Measurements from ENCODE around the gene ZBTB7C. TPM values are rescaled to one million over a fixed set of nuclear protein-coding genes. Genes with fewer than 3 reads are reported as not detected.

ZBTB7C gene
- total RNA-seq, 1 donor from 2014 or later = 1.0 TPM

DNA sequence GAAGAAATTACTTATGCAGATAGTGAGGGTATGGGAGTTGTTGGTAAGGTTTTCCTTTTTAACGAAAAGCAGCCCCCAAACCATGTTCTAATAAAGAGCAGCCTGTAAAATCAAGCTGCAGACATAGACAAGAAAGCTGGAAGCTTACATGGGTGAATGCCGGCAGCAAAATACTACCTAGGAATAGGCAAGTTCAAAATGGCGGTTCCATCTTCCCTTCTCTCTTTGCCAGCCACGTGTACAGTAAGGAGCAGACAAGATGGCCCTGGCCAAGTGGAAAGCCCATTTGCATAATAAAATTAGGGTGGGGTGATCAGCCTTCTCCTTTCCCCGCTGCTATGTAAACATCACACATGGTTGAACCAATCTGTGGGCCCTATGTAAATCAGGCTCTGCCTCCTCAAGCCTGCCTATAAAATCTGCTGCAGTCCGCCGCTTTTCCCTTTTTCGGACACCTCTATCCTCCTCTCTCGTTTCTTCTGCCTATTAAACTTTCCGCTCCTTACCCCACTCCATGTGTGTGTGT lies 155.0 kb downstream of the ZBTB7C start:
- H3K4me1 Mint-ChIP-seq (ENCODE audit: low read depth) = no peaks in the 10 kb centered on the region
- no peak overlapping the region for H3K4me3 Mint-ChIP-seq
- no peak for DNase-seq (ENCODE audit: low spot score)
- H3K9me3 Mint-ChIP-seq = no peaks in the 10 kb centered on the region
- peaks cover 25% of the 10 kb centered on the region for H3K27me3 Mint-ChIP-seq (ENCODE audit: insufficient read depth)
- H3K36me3 Mint-ChIP-seq (ENCODE audit: low read depth) = no peaks in the 10 kb centered on the region
- intact Hi-C loops (cut with micrococcal nuclease) = no loop called here
- H3K27ac Mint-ChIP-seq = no peak overlapping the region

DNA sequence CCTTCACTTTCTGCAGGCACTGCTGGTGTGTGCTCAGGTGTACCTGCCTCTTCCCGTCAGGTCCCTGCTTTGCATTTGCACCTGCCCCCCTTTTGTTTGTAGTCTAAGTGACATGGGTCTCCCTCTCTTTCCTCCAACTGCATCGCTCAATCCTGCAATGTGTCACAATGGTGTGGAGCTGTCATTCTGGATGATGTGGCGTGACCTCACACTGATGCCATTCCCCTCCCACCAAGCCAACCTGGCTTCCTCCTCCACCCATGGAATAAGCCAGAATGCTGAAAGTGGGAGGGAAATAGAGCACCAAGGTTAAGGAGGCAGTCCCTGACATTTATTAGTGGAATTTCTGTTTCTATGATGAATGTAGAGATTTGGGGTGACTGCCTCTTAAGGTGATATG lies 156.7 kb downstream of the ZBTB7C start:
- Mint-ChIP-seq H3K36me3 (ENCODE audit: low read depth) (no peaks in the 10 kb centered on the region), H3K27me3 (ENCODE audit: insufficient read depth) (peaks cover 23% of the 10 kb centered on the region), H3K27ac (no peak overlapping the region), H3K4me3 (no peak overlapping the region), H3K4me1 (ENCODE audit: low read depth) (no peaks in the 10 kb centered on the region), H3K9me3 (no peaks in the 10 kb centered on the region)
- DNase-seq (ENCODE audit: low spot score) = no peak
- intact Hi-C loops (cut with micrococcal nuclease) = no loop called here

DNA sequence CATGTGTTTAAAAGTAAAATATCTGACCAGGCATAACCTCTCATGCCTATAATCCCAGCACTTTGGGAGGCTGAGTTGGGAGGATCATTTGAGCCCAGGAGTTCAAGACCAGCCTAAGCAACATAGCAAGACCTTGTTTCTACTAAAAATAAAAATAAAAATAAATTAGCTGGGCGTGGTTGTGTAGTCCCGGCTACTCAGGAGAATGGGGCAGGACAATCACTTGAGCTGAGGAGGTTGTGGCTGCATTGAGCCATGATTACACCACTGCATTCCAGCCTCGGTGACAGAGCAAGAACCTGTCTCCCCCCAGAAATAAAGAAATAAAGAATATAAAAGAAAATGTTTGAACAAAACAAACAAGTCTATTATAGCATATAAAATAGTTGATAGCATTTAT lies 158.3 kb downstream of the ZBTB7C start:
- H3K27me3 Mint-ChIP-seq (ENCODE audit: insufficient read depth) = peaks cover 25% of the 10 kb centered on the region
- DNase-seq (ENCODE audit: low spot score) = no peak
- H3K27ac Mint-ChIP-seq = no peak overlapping the region
- H3K4me3 Mint-ChIP-seq = no peak overlapping the region
- no peaks in the 10 kb centered on the region for H3K9me3 Mint-ChIP-seq
- intact Hi-C loops (cut with micrococcal nuclease) = no loop called here
- no peaks in the 10 kb centered on the region for H3K36me3 Mint-ChIP-seq (ENCODE audit: low read depth)
- H3K4me1 Mint-ChIP-seq (ENCODE audit: low read depth) = no peaks in the 10 kb centered on the region

DNA sequence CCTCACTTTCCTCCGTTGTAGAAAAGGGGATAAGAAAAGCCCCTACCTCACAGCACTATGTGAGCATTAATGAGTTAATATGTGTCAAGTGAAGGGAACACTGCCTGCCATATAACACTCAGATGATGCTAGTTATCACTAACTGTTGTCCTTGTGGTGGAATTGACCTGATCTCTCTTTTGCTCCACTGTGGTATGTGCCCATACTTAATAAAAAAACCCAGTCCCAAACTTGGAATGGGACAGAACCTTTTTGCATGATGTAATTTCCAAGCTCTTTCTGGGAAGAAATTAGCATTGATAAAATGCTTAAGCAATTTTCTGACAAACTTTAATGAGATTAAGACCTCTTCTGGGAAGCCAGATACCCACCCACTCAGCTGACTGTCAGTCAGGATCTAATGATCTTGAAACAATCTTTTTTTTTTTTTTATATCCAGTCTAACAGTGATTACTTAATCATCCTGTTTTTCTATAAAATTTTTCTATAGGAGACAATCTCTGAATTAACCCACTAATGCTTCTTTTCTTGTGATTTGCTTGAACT lies 158.7 kb downstream of the ZBTB7C start:
- no peak overlapping the region for H3K27ac Mint-ChIP-seq
- no peaks in the 10 kb centered on the region for H3K4me1 Mint-ChIP-seq (ENCODE audit: low read depth)
- H3K27me3 Mint-ChIP-seq (ENCODE audit: insufficient read depth) = peaks cover 22% of the 10 kb centered on the region
- H3K9me3 Mint-ChIP-seq = no peaks in the 10 kb centered on the region
- DNase-seq (ENCODE audit: low spot score) = no peak
- no peak overlapping the region for H3K4me3 Mint-ChIP-seq
- H3K36me3 Mint-ChIP-seq (ENCODE audit: low read depth) = no peaks in the 10 kb centered on the region
- intact Hi-C loops (cut with micrococcal nuclease) = no loop called here

DNA sequence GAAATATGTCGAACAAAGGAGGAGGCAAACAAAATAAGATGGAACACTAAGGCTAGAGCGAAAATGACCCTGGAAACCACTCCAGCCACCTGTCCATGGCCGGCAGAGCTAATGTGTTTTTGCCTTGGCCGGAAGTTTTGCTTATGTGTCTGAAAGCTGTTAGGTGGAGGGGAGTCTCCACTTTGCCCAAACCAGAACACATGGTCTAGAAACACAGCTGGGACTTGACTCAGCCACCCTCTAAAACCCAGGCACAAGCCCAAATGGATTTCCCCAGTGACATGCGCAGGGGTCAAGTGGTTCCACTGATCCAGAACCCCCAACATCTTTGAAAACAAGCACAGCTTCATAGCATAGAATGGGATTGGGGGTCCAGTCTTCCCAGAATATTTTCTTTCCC lies 159.3 kb downstream of the ZBTB7C start:
- intact Hi-C loops (cut with micrococcal nuclease) = no loop called here
- H3K36me3 Mint-ChIP-seq (ENCODE audit: low read depth) = no peaks in the 10 kb centered on the region
- H3K27me3 Mint-ChIP-seq (ENCODE audit: insufficient read depth) = peaks cover 19% of the 10 kb centered on the region
- H3K4me1 Mint-ChIP-seq (ENCODE audit: low read depth) = no peaks in the 10 kb centered on the region
- H3K27ac Mint-ChIP-seq = no peak overlapping the region
- no peak overlapping the region for H3K4me3 Mint-ChIP-seq
- H3K9me3 Mint-ChIP-seq = no peaks in the 10 kb centered on the region
- DNase-seq (ENCODE audit: low spot score) = no peak

DNA sequence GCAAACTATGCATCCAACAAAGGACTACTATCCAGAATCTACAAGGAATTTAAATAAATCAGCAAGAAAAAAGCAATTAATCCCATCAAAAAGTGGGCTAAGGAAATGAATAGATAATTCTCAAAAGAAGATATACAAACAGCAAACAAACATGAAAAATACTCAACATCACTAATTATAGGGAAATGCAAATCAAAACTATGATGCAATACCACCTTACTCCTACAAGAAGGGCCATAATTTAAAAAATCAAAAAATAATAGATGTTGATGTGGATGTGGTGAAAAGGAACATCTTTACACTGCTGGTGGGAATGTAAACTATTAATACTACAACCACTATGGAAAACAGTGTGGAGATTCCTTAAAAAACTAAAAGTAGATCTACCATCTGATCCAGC lies 164.7 kb downstream of the ZBTB7C start:
- peaks cover 12% of the 10 kb centered on the region for H3K9me3 Mint-ChIP-seq
- peaks cover 40% of the 10 kb centered on the region for H3K27me3 Mint-ChIP-seq (ENCODE audit: insufficient read depth)
- H3K4me3 Mint-ChIP-seq = no peak overlapping the region

DNA sequence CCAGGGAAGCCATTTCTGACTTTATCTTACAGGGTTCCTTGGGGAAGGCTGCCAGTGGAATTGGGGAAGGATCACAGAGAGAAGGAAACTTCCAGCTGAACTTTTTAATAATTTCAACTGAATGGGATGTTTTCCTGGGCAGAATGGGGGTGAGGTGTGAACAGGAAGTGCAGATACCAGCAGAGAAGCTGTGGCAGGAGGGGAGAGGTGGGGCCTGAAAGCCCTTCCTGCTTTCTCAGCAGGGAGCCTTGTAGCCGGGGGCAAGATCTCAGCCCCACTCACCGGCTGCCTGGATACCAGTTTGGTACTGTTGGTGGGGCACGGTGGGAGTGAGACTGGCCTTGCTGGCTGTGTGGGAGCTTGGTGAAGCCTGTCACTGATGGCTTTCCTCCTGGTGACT lies 170.5 kb downstream of the ZBTB7C start:
- Mint-ChIP-seq H3K27me3 (ENCODE audit: insufficient read depth) (peaks cover 50% of the 10 kb centered on the region), H3K36me3 (ENCODE audit: low read depth) (no peaks in the 10 kb centered on the region), H3K4me3 (no peak overlapping the region), H3K4me1 (ENCODE audit: low read depth) (peaks cover 13% of the 10 kb centered on the region), H3K27ac (no peak overlapping the region), H3K9me3 (peaks cover 12% of the 10 kb centered on the region)
- intact Hi-C loops (cut with micrococcal nuclease) = no loop called here
- no peak for DNase-seq (ENCODE audit: low spot score)

More for the DNA sequence above, 164.7 kb downstream of the ZBTB7C start:
- H3K27ac Mint-ChIP-seq = no peak overlapping the region
- H3K36me3 Mint-ChIP-seq (ENCODE audit: low read depth) = no peaks in the 10 kb centered on the region
- intact Hi-C loops (cut with micrococcal nuclease) = no loop called here
- no peak for DNase-seq (ENCODE audit: low spot score)
- H3K4me1 Mint-ChIP-seq (ENCODE audit: low read depth) = no peaks in the 10 kb centered on the region

DNA sequence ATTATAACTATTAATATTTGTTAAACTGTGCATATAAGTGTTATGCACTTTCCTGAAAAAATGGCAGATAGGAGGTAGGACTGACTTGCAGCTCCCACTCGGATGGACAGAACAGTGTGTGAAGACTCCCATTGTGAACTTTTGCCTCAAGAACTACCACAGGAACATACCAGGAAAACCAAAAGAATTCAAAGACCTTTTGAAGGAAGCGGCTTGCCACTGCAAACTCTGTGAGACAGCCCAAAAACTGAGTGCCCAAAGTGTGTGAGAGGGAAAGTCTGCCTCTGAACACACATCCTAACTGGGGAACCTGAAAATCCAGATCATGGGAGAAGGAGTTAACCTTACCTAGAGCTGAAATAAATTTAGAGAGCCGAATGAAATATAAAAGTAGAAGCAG lies 171.0 kb downstream of the ZBTB7C start:
- DNase-seq (ENCODE audit: low spot score) = no peak
- H3K27ac Mint-ChIP-seq = no peak overlapping the region
- peaks cover 49% of the 10 kb centered on the region for H3K27me3 Mint-ChIP-seq (ENCODE audit: insufficient read depth)
- H3K36me3 Mint-ChIP-seq (ENCODE audit: low read depth) = no peaks in the 10 kb centered on the region
- H3K4me1 Mint-ChIP-seq (ENCODE audit: low read depth) = peaks cover 13% of the 10 kb centered on the region
- no peak overlapping the region for H3K4me3 Mint-ChIP-seq
- intact Hi-C loops (cut with micrococcal nuclease) = no loop called here
- peaks cover 12% of the 10 kb centered on the region for H3K9me3 Mint-ChIP-seq

DNA sequence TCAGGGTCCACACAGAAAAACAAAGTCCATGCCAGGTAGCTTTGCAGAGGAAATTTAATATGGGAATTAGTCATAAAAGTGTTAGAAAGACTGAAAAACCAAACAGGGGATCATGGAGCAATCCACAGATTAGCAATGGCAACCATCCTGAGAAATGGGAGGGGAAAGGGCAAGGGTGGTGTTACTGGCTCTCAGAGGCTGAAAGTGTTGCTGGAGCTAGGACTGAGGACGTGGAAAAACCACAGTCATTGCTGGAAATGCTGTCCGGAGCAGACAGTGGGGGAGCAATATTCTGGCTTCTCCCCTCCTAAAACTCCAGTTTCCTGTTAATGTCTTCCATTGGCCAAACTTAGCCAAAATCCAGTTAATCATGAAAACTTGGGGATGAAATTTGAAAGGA lies 172.4 kb downstream of the ZBTB7C start:
- DNase-seq (ENCODE audit: low spot score) = no peak
- Mint-ChIP-seq H3K4me3 (no peak overlapping the region), H3K9me3 (peaks cover 12% of the 10 kb centered on the region), H3K4me1 (ENCODE audit: low read depth) (peaks cover 13% of the 10 kb centered on the region), H3K36me3 (ENCODE audit: low read depth) (no peaks in the 10 kb centered on the region), H3K27ac (no peak overlapping the region), H3K27me3 (ENCODE audit: insufficient read depth) (peaks cover 48% of the 10 kb centered on the region)
- intact Hi-C loops (cut with micrococcal nuclease) = no loop called here

DNA sequence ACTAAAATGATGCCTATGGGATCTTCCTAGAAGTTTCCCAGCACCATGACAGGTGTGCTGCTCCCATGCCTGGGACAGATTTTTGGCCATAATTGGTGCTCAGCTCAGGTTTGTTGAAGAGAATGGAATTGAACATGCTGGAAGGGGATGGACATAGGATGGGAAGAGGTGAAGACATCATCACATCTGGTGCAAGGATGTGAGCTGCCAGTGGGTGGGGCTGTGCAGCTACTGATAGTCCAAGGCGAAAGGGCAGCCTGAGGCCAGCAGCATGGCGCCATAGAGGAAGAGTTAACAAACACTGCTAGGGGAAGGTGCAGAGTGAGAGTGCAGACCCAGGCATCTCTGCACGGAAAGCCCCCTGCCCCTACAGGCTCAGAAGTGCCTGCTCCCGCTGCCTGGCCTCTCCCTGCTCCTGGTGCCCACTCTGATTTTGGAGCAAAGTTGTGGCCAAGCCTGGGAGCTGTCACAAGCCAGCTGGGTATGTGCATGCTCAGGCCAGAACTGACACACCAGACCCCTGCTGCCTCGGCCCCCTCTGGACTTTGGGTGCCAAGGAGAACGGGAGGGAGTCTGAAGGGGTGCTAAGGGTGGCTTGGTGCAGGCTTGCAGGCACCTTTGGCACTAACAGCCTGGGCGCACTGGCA lies 178.6 kb downstream of the ZBTB7C start:
- H3K27me3 Mint-ChIP-seq (ENCODE audit: insufficient read depth) = peaks cover 8% of the 10 kb centered on the region
- DNase-seq (ENCODE audit: low spot score) = no peak
- H3K27ac Mint-ChIP-seq = no peak overlapping the region
- peaks cover 29% of the 10 kb centered on the region for H3K4me1 Mint-ChIP-seq (ENCODE audit: low read depth)
- H3K36me3 Mint-ChIP-seq (ENCODE audit: low read depth) = no peaks in the 10 kb centered on the region
- intact Hi-C loops (cut with micrococcal nuclease) = loop anchor here (1.0 kb wide), 2 partner anchors 216 to 235 kb away; no protein-coding TSS in a partner anchor
- H3K9me3 Mint-ChIP-seq = no peaks in the 10 kb centered on the region
- no peak overlapping the region for H3K4me3 Mint-ChIP-seq

DNA sequence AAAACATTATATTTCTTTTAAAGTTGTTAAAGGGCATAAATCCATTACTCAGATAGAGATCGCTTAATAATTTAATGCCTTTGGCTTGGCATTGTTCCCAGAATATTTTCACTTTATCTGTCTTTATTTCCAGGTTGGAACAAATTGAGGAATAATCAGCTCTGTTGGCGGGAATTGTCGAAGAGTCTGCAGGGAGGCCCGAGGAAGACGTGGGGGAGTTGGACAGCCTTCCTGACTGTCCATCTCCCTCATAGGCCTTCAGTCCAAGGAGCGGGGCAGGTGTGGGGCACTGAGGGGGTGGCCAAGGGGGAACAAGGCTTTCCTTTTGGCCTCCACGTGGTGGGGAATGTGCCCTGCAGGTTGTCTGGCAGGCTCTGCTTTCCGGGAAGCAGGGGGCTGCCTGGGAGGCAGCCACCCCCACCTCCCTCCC lies 179.6 kb downstream of the ZBTB7C start:
- Mint-ChIP-seq H3K4me1 (ENCODE audit: low read depth) (peaks cover 29% of the 10 kb centered on the region), H3K36me3 (ENCODE audit: low read depth) (no peaks in the 10 kb centered on the region), H3K4me3 (no peak overlapping the region), H3K27ac (no peak overlapping the region), H3K27me3 (ENCODE audit: insufficient read depth) (peaks cover 13% of the 10 kb centered on the region), H3K9me3 (no peaks in the 10 kb centered on the region)
- intact Hi-C loops (cut with micrococcal nuclease) = no loop called here
- no peak for DNase-seq (ENCODE audit: low spot score)

DNA sequence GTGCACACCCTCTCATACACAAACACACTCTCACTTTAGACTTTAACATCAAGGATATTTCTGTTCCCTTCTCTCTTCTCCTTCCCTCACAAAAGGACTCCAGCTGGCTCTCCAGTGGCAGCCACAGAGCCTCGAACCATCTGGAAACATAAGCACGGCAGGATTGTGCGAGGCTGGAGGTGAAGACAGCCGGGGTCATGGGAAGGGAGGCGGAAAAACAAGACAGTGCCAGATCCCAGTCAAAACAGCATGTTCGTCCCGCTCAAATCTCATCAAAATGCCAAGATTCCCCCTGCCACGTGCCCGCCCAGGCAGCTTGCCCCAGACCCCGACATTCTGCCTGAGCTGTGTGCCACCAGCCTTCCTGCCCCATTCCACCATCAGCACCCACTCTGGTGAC lies 180.3 kb downstream of the ZBTB7C start:
- Mint-ChIP-seq H3K4me1 (ENCODE audit: low read depth) (peaks cover 29% of the 10 kb centered on the region), H3K27me3 (ENCODE audit: insufficient read depth) (peaks cover 13% of the 10 kb centered on the region), H3K4me3 (no peak overlapping the region), H3K9me3 (no peaks in the 10 kb centered on the region), H3K36me3 (ENCODE audit: low read depth) (no peaks in the 10 kb centered on the region), H3K27ac (no peak overlapping the region)
- DNase-seq (ENCODE audit: low spot score) = no peak
- intact Hi-C loops (cut with micrococcal nuclease) = no loop called here

DNA sequence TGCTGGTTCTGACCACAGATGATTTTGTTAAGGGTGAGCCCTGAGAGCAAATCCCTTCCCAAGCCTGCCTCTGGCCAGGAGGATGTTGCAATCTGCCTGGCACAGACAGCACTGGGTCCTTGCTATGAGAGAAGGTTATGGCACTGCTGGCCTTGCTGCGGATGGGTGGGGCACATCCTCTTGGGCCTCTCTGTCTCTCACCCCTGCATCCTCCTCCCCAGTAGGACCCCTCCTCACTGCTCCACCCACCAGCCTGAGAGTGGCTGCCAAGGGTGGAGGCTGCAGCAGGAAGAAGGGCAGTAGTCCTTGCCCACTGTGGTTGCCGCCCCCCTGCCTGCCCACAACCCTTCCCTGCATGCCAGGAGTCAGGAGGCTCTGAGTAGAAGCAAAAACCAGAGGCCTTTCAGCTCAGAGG lies 180.9 kb downstream of the ZBTB7C start:
- Mint-ChIP-seq H3K36me3 (ENCODE audit: low read depth) (no peaks in the 10 kb centered on the region), H3K9me3 (no peaks in the 10 kb centered on the region), H3K4me1 (ENCODE audit: low read depth) (peaks cover 29% of the 10 kb centered on the region), H3K4me3 (no peak overlapping the region), H3K27me3 (ENCODE audit: insufficient read depth) (peaks cover 11% of the 10 kb centered on the region), H3K27ac (no peak overlapping the region)
- no peak for DNase-seq (ENCODE audit: low spot score)
- intact Hi-C loops (cut with micrococcal nuclease) = no loop called here
